Neuronal stem cell (in vitro differentiated cells): ENCODE results near the gene SEPTIN5.

Experiments
- DNase-seq: peaks from one replicate; pipeline ENCODE4 v3.0.0-alpha.2; 2013; ENCODE audit warnings: low spot score
- H2AFZ ChIP-seq: one replicate; pipeline ENCODE4 v1.6.1; 2013; ENCODE audit warnings: mild to moderate bottlenecking, low read length, inconsistent platforms
- H2AK5ac ChIP-seq: 2 replicates; pipeline ENCODE4 v1.6.1; 2013; ENCODE audit warnings: low read depth, mild to moderate bottlenecking, inconsistent platforms, low read length, moderate library complexity, mixed read lengths
- H2BK120ac ChIP-seq: 2 replicates; pipeline ENCODE4 v1.6.1; 2013; ENCODE audit warnings: low read depth, mild to moderate bottlenecking, inconsistent platforms, low read length, moderate library complexity, mixed read lengths
- H2BK12ac ChIP-seq: one replicate; pipeline ENCODE4 v1.6.1; 2013; ENCODE audit warnings: low read length, inconsistent platforms
- H2BK15ac ChIP-seq: 2 replicates; pipeline ENCODE4 v1.6.1; 2013; ENCODE audit warnings: mild to moderate bottlenecking, low read length, inconsistent platforms, mixed read lengths
- H2BK5ac ChIP-seq: one replicate; pipeline ENCODE4 v1.6.1; 2013; ENCODE audit warnings: inconsistent platforms, mild to moderate bottlenecking, low read length, moderate library complexity
- H3K14ac ChIP-seq: one replicate; pipeline ENCODE4 v1.6.1; 2013; ENCODE audit warnings: low read length, inconsistent platforms
- H3K18ac ChIP-seq: 2 replicates; pipeline ENCODE4 v1.6.1; 2013; ENCODE audit warnings: low read length, inconsistent platforms
- H3K23ac ChIP-seq: 2 replicates; pipeline ENCODE4 v1.6.1; 2013; ENCODE audit warnings: low read depth, mild to moderate bottlenecking, mixed read lengths, low read length, inconsistent platforms; ENCODE audit not compliant: poor library complexity
- H3K27ac ChIP-seq: replicated peaks from 3 replicates; pipeline ENCODE4 v1.5.1; 2013; ENCODE audit warnings: low read length, inconsistent platforms
- H3K27me3 ChIP-seq, 3 experiments: 2 replicates each; pipeline ENCODE4 v1.6.1; 2013; ENCODE audit warnings: low read length in 3 of 3, mild to moderate bottlenecking in 2 of 3, inconsistent platforms in 1 of 3, low read depth in 1 of 3, mixed read lengths in 1 of 3, moderate library complexity in 1 of 3; ENCODE audit not compliant: control insufficient read depth in 3 of 3, insufficient read depth in 3 of 3
- H3K36me3 ChIP-seq, 2 donors: replicated peaks in 1 of 2; 2 replicates each; pipeline ENCODE4 v1.6.1; 2013; ENCODE audit warnings: low read length in 2 of 2; ENCODE audit not compliant: control insufficient read depth in 2 of 2, insufficient read depth in 2 of 2
- H3K4ac ChIP-seq: 2 replicates; pipeline ENCODE4 v1.6.1; 2013; ENCODE audit warnings: inconsistent platforms, mild to moderate bottlenecking, low read length, moderate library complexity
- H3K4me1 ChIP-seq, 2 donors: 1 replicate in 1 of 2; 2 replicates in 1 of 2; pipeline ENCODE4 v1.6.1; 2013; ENCODE audit warnings: low read length in 2 of 2, low read depth in 1 of 2; ENCODE audit not compliant: control insufficient read depth in 2 of 2, insufficient read depth in 1 of 2
- H3K4me2 ChIP-seq: one replicate; pipeline ENCODE4 v1.6.1; 2013; ENCODE audit warnings: mild to moderate bottlenecking, low read length, inconsistent platforms; ENCODE audit not compliant: insufficient read depth, poor library complexity, severe bottlenecking
- H3K4me3 ChIP-seq, 2 donors: 2 replicates each; pipeline ENCODE4 v1.5.1; 2013; ENCODE audit warnings: low read length in 2 of 2, mild to moderate bottlenecking in 2 of 2, inconsistent platforms in 1 of 2, moderate library complexity in 1 of 2
- H3K79me1 ChIP-seq: one replicate; pipeline ENCODE4 v1.6.1; 2013; ENCODE audit warnings: low read depth, mild to moderate bottlenecking, inconsistent platforms, low read length, moderate library complexity
- H3K9ac ChIP-seq: one replicate; pipeline ENCODE4 v1.6.1; 2013; ENCODE audit warnings: mild to moderate bottlenecking, low read depth, low read length, inconsistent platforms; ENCODE audit not compliant: poor library complexity
- H3K9me3 ChIP-seq, 2 donors: replicated peaks in 1 of 2; 2 replicates each; pipeline versions ENCODE3 to v1.6.1; 2013; ENCODE audit warnings: low read length in 2 of 2, mild to moderate bottlenecking in 2 of 2, inconsistent platforms in 1 of 2, low read depth in 1 of 2, mixed read lengths in 1 of 2, moderate library complexity in 1 of 2; ENCODE audit not compliant: control insufficient read depth in 2 of 2, insufficient read depth in 1 of 2
- H4K8ac ChIP-seq: one replicate; pipeline ENCODE4 v1.6.1; 2013; ENCODE audit warnings: low read depth, mild to moderate bottlenecking, inconsistent platforms, low read length, moderate library complexity
- H4K91ac ChIP-seq: one replicate; pipeline ENCODE4 v1.6.1; 2013; ENCODE audit warnings: low read length, low read depth, mild to moderate bottlenecking, inconsistent platforms; ENCODE audit not compliant: poor library complexity
- WGBS, 2 donors: extraction: QIAGEN DNeasy Blood & Tissue Kit; methylation state at CpG; one replicate each; pipeline ENCODE4 v1.1.7; 2013; ENCODE audit warnings: missing lambda C conversion rate in 2 of 2, mixed read lengths in 1 of 2; ENCODE audit not compliant: insufficient read length in 2 of 2, insufficient replicate concordance in 1 of 2; ENCODE audit errors: extremely low coverage in 2 of 2; 5-methylcytosine and 5-hydroxymethylcytosine counted together

Gene SEPTIN5

GRCh38 chr22:19739448-19739895 is 25.2 kb downstream of the SEPTIN5 start:
- no peak overlapping the region for H3K27ac ChIP-seq
- peak overlapping the region; percentile 28 for H2AK5ac ChIP-seq
- H3K9me3 ChIP-seq = no peaks in the 10 kb centered on the region
- H3K23ac ChIP-seq = peak overlapping the region; percentile 10
- peak overlapping the region; percentile 7 for H2BK5ac ChIP-seq
- DNase-seq = no peak
- H2BK12ac ChIP-seq = peak overlapping the region; percentile 33
- H4K8ac ChIP-seq = no peak overlapping the region
- no CpG with 5 or more reads among the region's 16 CpGs for WGBS, 2 donors
- H2AFZ ChIP-seq = peak overlapping the region; percentile 45
- no peak overlapping the region for H4K91ac ChIP-seq
- no peak overlapping the region for H3K4ac ChIP-seq
- peak overlapping the region; percentile 24 for H2BK120ac ChIP-seq
- no peaks in the 10 kb centered on the region for H3K36me3 ChIP-seq
- H3K14ac ChIP-seq = no peak overlapping the region
- no peak overlapping the region for H3K4me2 ChIP-seq
- H3K4me1 ChIP-seq = peaks cover 16 to 19% of the 10 kb centered on the region in 2 donors
- no peak overlapping the region for H3K4me3 ChIP-seq
- H3K18ac ChIP-seq = peak overlapping the region; percentile 83
- peaks cover 2% of the 10 kb centered on the region for H3K79me1 ChIP-seq
- peaks cover 0 to 58% (median 1%) of the 10 kb centered on the region in 3 experiments for H3K27me3 ChIP-seq
- peak overlapping the region; percentile 91 for H2BK15ac ChIP-seq
- H3K9ac ChIP-seq = peak overlapping the region; percentile 70

- DNase-seq = no peak
- Histone ChIP-seq H3K27me3 (peaks cover 0 to 55% (median 1%) of the 10 kb centered on the region in 3 experiments), H3K9ac (peak overlapping the region; percentile 70)
These were observed 25.7 kb downstream of the SEPTIN5 start for GRCh38 chr22:19739911-19740449.

GRCh38 chr22:19740586-19740985 is 26.3 kb downstream of the SEPTIN5 start:
- Histone ChIP-seq H3K9ac (peak overlapping the region; percentile 4), H3K4me3 (no peak overlapping the region), H2BK5ac (peak overlapping the region; percentile 7), H3K18ac (peak overlapping the region; percentile 57), H2AFZ (no peak overlapping the region), H3K4me2 (no peak overlapping the region), H3K36me3 (no peaks in the 10 kb centered on the region), H3K27ac (no peak overlapping the region), H3K79me1 (peaks cover 5% of the 10 kb centered on the region), H2BK120ac (no peak overlapping the region), H4K91ac (no peak overlapping the region), H3K14ac (peak overlapping the region; percentile 82), H3K23ac (no peak overlapping the region), H3K9me3 (no peaks in the 10 kb centered on the region), H3K4ac (no peak overlapping the region), H2AK5ac (peak overlapping the region; percentile 93), H2BK15ac (peak overlapping the region; percentile 81), H3K4me1 (peaks cover 16 to 21% of the 10 kb centered on the region in 2 donors), H2BK12ac (no peak overlapping the region), H4K8ac (no peak overlapping the region), H3K27me3 (peaks cover 0 to 54% (median 1%) of the 10 kb centered on the region in 3 experiments)
- DNase-seq = no peak
- no CpG with 5 or more reads among the region's 15 CpGs for WGBS, 2 donors

More at GRCh38 chr22:19739911-19740449, 25.7 kb downstream of the SEPTIN5 start:
- Histone ChIP-seq H3K79me1 (peaks cover 5% of the 10 kb centered on the region), H4K91ac (no peak overlapping the region), H2BK15ac (peak overlapping the region; percentile 13), H2BK120ac (no peak overlapping the region), H3K9me3 (no peaks in the 10 kb centered on the region), H3K36me3 (no peaks in the 10 kb centered on the region), H3K23ac (no peak overlapping the region), H3K4me1 (peaks cover 16 to 19% of the 10 kb centered on the region in 2 donors), H3K18ac (peak overlapping the region; percentile 83), H3K4me2 (no peak overlapping the region), H2BK5ac (peak overlapping the region; percentile 7), H4K8ac (no peak overlapping the region), H2AK5ac (peak overlapping the region; percentile 93), H3K4ac (no peak overlapping the region), H2AFZ (no peak overlapping the region), H3K14ac (no peak overlapping the region), H3K4me3 (no peak overlapping the region), H3K27ac (no peak overlapping the region), H2BK12ac (no peak overlapping the region)
- WGBS, 2 donors = no CpG with 5 or more reads among the region's 7 CpGs

- DNase-seq = no peak
- H4K91ac ChIP-seq = no peak overlapping the region
- no peak overlapping the region for H3K4me3 ChIP-seq
- no peaks in the 10 kb centered on the region for H3K9me3 ChIP-seq
- H3K79me1 ChIP-seq = peaks cover 9% of the 10 kb centered on the region
- H3K23ac ChIP-seq = no peak overlapping the region
- no peaks in the 10 kb centered on the region for H3K36me3 ChIP-seq
- H3K18ac ChIP-seq = peak overlapping the region; percentile 57
- peaks cover 0 to 50% (median 1%) of the 10 kb centered on the region in 3 experiments for H3K27me3 ChIP-seq
- H3K4me2 ChIP-seq = no peak overlapping the region
- no peak overlapping the region for H4K8ac ChIP-seq
- no peak overlapping the region for H3K27ac ChIP-seq
- no CpG with 5 or more reads among the region's 7 CpGs for WGBS, 2 donors
- no peak overlapping the region for H2BK120ac ChIP-seq
- peak overlapping the region; percentile 81 for H2BK15ac ChIP-seq
- no peak overlapping the region for H2AFZ ChIP-seq
- H3K14ac ChIP-seq = no peak overlapping the region
- no peak overlapping the region for H2BK5ac ChIP-seq
- H3K9ac ChIP-seq = no peak overlapping the region
- H3K4ac ChIP-seq = no peak overlapping the region
- peak overlapping the region; percentile 93 for H2AK5ac ChIP-seq
- peaks cover 16 to 25% of the 10 kb centered on the region in 2 donors for H3K4me1 ChIP-seq
- H2BK12ac ChIP-seq = peak overlapping the region; percentile 14
These were observed 26.8 kb downstream of the SEPTIN5 start for GRCh38 chr22:19741053-19741452.
